ENCODE measurements around the gene EXOC3L1.
A peak's percentile ranks its signal among the peaks of the same experiment; 100 is the strongest.

The EXOC3L1 gene

DNA sequence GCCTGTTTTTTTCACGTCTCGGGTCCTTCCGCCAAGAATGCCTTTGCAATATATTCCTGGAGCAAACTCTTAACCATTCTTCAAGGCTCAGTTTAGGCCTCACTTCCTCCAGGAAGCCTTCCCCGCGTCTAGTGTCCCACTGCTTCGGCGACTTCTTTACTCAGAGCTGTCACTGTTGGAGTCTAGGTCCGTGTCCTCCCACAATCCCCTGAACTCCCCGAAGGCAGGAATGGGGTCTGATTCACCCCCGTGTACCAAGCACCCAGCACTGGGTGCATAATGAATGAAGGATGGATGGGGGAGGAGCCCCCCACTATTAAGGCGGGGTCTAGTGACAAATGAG is 6.7 kb downstream of the EXOC3L1 start:
- no peak for DNase-seq (ENCODE audit: low spot score)

GRCh38 chr16:67182288-67182687 is 7.6 kb downstream of the EXOC3L1 start:
- DNase-seq (ENCODE audit: low spot score) = no peak

GRCh38 chr16:67181346-67181745 is 8.6 kb downstream of the EXOC3L1 start:
- no peak for DNase-seq (ENCODE audit: low spot score)

GRCh38 chr16:67180166-67180565 is 9.8 kb downstream of the EXOC3L1 start:
- no peak for DNase-seq (ENCODE audit: low spot score)

- no peak for DNase-seq (ENCODE audit: low spot score)
Measured at GRCh38 chr16:67179421-67180080, 10.4 kb downstream of the EXOC3L1 start.

GRCh38 chr16:67177743-67178699 is 11.9 kb downstream of the EXOC3L1 start:
- no peak for DNase-seq (ENCODE audit: low spot score)

DNA sequence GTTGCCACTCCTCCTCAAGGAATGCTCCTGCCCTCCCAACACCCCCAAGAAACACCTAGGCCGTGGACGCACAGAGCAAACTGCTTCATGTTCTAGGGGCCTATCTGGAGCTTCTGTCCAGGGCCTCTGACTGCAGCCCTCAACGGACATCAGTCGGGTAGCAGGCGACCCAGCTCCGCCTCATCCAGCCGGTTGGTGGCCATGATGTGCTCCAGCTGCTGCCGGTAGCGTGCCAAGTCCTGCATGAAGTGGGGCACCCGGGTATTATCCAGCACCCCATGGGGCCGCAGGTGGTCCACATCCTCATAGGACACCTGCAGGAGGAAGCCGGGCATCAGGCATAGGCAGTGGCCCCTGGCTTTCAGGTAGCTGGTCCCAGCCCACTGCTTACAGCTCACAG is 13.3 kb downstream of the EXOC3L1 start:
- no peak for DNase-seq (ENCODE audit: low spot score)

DNA sequence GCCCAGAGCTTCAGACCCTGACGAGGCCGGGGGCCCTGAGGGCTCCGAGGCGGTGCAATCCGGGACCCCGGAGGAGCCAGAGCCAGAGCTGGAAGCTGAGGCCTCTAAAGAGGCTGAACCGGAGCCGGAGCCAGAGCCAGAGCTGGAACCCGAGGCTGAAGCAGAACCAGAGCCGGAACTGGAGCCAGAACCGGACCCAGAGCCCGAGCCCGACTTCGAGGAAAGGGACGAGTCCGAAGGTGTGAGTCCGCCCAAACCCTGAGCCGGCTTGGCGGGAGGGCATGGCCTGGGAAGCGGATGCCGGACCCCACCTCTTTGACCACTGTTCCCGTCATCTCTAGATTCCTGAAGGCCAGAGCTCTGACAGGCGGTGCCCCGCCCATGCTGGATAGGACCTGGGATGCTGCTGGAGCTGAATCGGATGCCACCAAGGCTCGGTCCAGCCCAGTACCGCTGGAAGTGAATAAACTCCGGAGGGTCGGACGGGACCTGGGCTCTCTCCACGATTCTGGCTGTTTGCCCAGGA is 15.2 kb downstream of the EXOC3L1 start:
- DNase-seq (ENCODE audit: low spot score) = no peak

DNA sequence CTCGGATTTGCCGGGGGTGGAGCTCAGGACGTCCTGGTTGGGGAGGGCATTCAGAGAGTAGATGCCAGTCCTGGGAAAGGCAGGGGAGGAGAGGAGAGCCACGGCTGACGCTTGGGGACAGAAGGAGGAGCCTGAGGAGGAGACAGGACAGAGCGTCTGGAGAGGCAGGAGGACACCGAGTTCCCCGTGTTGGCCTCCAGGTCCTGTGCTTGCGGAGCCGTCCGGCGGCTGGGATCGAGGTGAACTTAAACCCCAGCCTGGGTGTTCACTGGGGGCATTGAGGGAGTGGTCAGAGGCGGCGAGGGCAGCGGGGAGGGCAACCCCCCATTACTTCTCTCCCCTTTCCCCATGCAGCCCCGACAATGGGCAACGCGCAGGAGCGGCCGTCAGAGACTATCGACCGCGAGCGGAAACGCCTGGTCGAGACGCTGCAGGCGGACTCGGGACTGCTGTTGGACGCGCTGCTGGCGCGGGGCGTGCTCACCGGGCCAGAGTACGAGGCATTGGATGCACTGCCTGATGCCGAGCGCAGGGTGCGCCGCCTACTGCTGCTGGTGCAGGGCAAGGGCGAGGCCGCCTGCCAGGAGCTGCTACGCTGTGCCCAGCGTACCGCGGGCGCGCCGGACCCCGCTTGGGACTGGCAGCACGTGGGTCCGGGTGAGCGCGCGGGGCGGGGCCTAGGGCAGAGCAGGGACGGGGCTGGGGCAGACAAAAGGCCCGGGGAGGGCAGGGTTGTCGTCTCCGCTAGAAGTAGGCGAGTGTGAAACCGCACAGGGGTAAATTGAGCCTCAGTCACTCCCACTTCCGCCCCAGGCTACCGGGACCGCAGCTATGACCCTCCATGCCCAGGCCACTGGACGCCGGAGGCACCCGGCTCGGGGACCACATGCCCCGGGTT is 15.9 kb downstream of the EXOC3L1 start:
- DNase-seq (ENCODE audit: low spot score) = peak; percentile 55

DNA sequence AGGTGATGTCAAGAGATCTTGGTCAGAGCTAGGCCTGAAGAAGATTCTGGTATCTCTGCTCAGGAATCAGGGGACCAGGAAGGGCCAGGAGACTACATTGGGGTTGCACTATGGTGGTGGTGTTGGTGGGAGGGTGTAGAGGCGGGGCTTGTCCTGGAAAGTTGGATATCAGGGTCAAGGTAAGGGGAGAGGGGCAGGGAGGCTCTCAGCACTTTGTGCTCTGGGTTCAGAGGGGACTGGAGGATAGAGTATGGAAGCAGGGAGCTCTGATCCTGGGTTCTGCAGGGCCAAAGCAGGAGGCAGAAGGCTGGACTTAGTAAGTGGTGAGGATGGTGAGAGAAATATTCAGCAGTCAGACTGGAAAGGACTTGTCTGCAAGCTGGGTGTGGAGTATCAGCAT is 16.6 kb downstream of the EXOC3L1 start:
- DNase-seq (ENCODE audit: low spot score) = no peak

DNA sequence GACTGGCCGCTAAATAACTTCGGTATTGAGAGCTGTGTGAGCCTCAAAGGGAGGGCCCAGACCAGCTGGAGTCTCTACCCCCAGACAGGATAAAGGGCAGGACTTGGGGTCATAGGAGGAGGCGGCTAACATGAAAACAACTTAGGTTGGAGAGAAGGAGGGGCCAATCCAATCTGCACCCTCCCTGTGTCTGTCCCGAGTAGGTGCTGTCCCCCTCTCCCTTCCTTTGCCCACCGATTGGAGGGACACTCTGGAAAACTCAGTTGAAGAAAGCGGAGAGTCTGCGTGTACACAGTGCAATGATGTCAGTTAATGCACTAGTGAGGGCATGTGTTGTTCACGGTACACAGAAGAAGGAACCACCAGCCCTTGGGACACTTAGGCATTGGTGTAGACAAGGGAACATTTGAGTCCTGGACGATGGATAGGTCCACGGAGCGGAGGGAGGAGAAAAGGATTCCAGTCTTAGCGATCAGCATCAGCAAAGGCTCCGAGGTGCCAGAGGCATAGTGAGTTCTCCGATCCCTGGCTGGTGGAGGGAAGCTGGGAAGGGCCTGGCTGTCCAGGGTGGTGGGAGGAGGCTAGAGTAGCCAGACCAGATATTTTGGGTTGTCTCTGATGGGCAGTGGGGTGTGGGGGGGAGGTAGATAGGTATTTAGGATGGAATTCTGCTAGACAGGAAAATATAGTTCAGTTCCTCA is 18.8 kb downstream of the EXOC3L1 start:
- no peak for DNase-seq (ENCODE audit: low spot score)

DNA sequence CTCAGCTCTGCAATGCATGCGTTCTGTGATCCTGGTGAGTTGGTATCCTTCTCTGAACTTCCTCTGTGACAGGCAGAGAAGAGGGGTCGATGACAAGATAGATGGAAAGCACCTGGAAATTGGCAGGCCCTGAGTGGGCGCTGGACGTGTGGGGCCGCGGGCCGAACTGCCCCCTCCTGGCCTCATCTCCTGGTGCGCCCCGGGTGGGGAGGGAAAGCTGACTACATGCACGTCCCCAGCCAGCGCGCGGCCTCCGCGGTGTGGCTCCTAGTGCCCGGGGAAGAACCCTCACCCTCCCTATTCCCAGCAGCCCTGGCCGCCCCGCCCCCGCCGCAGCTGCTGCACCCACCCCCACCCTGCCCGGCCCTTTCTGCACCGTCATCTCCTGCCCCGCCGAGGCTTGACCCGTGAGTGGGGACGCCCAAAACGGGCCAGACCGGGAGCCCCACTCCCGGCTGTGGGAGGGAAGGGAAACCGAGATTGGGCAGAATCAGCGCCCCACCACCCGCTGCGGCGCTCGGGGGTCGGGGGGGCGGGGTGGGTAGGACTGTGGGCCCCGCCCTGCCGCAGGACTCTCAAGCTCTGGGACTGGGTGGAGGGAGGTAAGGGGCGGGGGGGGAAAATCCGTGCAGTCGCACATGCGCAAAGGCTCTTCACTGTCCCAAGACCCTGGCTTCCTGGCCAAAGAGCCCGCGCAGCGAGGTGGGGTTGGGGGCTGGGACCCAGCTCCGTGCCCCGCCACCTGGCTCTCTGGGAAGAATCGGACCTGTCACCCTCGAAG is 19.6 kb downstream of the EXOC3L1 start, which contains the start of gene NOL3:
Gene NOL3, plus strand, starts transcription at position 371 of the 781 bp plus-strand sequence.
- peak; percentile 55 for DNase-seq (ENCODE audit: low spot score)

DNA sequence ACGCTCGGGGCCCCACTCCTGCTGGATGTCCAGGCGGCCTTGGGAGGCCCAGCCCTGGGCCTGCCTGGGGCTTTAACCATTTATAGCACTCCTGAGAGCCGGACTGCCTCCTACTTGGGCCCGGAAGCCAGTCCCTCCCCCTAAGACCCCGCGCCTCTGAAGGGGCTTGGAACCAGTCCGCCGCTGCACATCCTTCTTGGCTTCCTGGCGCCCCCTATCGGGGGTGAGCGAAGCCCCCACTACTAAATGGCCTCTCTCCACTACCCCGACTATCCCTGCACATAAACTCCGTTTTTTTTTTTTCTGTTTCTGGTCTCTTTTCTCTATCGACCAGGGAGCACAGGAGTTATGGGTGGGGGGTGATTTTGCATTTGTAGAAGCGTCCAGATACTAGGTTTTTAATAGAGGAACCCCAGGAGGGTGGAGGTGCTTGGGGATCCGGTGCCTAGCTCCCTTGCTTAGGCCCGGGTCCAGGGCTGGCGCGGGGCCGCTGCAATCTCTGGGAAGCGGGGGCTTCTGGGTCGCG is 20.2 kb downstream of the EXOC3L1 start:
- peak; percentile 43 for DNase-seq (ENCODE audit: low spot score)

- DNase-seq (ENCODE audit: low spot score) = no peak
Measured at GRCh38 chr16:67169011-67169451, 20.9 kb downstream of the EXOC3L1 start.

GRCh38 chr16:67167588-67167987 is 22.3 kb downstream of the EXOC3L1 start:
- DNase-seq (ENCODE audit: low spot score) = no peak

DNA sequence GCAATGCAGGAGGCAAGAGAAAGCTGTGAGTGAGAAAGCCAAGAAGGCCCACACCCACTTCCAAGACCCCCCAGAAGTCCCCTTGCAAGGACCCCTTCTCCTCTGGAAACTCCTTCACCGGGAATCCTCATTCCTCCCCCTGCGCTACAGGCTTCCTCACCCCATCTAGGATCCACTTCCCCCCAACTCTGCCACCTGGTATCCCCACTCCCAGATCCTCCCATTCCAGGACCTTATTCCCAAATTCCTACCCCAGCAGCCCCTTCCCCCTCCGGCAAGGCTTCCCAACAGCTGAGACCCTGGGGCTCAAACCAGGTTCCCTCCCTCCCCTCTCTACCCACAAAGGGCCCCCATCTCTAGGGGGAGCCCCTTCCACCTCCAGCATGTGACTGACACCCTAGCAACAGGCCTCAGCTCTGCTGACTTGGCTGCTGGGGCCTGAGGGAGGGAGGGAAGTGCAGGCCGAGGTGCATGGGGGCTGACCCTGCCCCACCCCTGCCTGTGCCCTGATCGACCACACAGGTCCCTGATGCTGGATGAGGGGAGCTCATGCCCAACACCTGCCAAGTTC is 23.3 kb downstream of the EXOC3L1 start:
- DNase-seq (ENCODE audit: low spot score) = no peak

DNA sequence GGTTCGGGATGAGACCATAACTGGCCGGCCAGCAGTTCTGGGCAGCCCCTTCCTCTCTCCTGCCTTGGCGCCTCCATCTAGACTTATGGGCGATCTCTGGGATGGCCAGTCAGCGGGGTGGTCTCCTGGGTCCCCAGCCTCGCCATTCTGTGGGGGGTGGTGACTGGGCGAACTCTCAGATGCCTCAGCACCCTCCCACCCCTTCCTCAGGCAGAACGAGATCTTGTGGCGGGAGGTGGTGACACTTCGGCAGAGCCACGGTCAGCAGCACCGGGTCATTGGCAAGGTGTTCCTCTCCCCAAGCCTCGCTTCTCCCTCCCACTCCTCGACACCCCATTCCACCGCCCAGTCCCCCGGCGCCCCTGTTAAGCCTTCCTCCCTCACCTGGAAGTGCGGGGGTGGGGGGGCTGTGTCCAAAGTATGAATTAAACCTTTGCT is 23.8 kb downstream of the EXOC3L1 start:
- no peak for DNase-seq (ENCODE audit: low spot score)

DNA sequence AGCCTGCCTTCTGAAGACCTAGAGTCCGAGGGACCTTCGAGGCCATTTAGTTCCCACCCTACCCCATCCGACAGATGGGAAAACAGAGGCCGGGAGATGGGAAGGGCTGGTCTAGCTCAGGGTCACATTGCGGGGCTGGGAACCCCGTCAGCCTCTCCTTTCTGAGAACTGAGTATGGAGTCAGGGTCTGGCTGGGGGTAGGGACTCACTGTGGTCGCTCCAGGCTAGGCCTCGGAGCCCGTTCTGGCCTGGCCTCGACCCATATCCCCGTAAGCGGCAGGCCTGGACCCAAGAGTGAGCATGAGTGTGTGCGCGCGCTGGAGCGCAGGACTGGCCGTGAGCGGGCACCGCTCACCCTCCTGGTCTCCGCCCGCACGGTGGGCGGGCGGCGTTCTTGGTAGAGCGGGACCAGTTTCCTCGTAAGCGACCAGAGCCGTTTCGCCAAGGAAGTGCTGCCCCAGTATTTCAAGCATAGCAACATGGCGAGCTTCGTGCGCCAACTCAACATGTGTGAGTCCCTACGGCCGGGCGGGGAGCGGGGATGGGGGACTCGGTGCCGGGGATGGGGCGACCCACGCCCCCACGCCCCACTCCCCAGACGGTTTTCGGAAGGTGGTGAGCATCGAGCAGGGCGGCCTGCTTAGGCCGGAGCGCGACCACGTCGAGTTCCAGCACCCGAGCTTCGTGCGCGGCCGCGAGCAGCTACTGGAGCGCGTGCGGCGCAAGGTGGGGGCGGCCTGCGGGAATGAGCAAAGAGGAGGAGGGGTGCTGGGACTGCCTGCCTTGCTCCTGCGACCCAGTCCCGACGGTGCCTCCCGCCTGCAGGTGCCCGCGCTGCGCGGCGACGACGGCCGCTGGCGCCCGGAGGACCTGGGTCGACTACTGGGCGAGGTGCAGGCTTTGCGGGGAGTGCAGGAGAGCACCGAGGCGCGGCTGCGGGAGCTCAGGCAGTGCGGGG is 24.5 kb downstream of the EXOC3L1 start:
- no peak for DNase-seq (ENCODE audit: low spot score)

- DNase-seq (ENCODE audit: low spot score) = no peak
Measured at GRCh38 chr16:67164599-67165061, 25.3 kb downstream of the EXOC3L1 start, which contains the start of gene HSF4. HSF4 (plus strand) TSS chr16:67164745; CDS start chr16:67164812, 67 bp downstream.

Data from hematopoietic multipotent progenitor cell treated with erythropoietin and hydrocortisone succinate and interleukin-3 and kit ligand, for 17 days (in vitro differentiated cells).